Skeletal muscle tissue (tissue), 4 donors: Measurements from ENCODE around the gene FSTL4. TPM values are rescaled to one million over a fixed set of nuclear protein-coding genes. Genes with fewer than 3 reads are reported as not detected.

ENCODE experiments used
- H3K27ac ChIP-seq: one replicate; pipeline ENCODE4 v1.7.0; 2013; ENCODE audit warnings: mild to moderate bottlenecking, low read depth, low read length, inconsistent platforms
- H3K27me3 ChIP-seq, 3 donors: one replicate each; pipeline ENCODE4 v1.7.0; 2013; ENCODE audit warnings: low read length in 3 of 3; ENCODE audit not compliant: control insufficient read depth in 3 of 3, insufficient read depth in 3 of 3
- H3K36me3 ChIP-seq, 3 donors: one replicate each; pipeline ENCODE4 v1.7.0; 2013; ENCODE audit warnings: low read length in 3 of 3; ENCODE audit not compliant: control insufficient read depth in 3 of 3, insufficient read depth in 3 of 3
- H3K4me1 ChIP-seq, 3 donors: one replicate each; pipeline ENCODE4 v1.7.0; 2013; ENCODE audit warnings: low read length in 3 of 3, mild to moderate bottlenecking in 3 of 3; ENCODE audit not compliant: control insufficient read depth in 3 of 3, insufficient read depth in 3 of 3
- H3K4me3 ChIP-seq, 3 donors: one replicate each; pipeline ENCODE4 v1.7.0; 2013; ENCODE audit warnings: low read length in 3 of 3
- H3K9ac ChIP-seq, 3 donors: one replicate each; pipeline ENCODE4 v1.7.0; 2013; ENCODE audit warnings: low read length in 3 of 3, mild to moderate bottlenecking in 3 of 3, moderate library complexity in 2 of 3, low read depth in 1 of 3
- H3K9me3 ChIP-seq, 3 donors: one replicate each; pipeline ENCODE4 v1.7.0; 2013; ENCODE audit warnings: low read length in 3 of 3; ENCODE audit not compliant: control insufficient read depth in 3 of 3
- total RNA-seq: library from RNA; depleted of rRNA; stranded (reverse); fragments of >200 nt; gene quantifications from one replicate; pipeline ENCODE4 v1.2.3, GENCODE V29; 2014
- donor health status: Osteomylitis.

Gene FSTL4
- total RNA-seq, 1 donor from 2014 or later: 1.0 TPM

DNA sequence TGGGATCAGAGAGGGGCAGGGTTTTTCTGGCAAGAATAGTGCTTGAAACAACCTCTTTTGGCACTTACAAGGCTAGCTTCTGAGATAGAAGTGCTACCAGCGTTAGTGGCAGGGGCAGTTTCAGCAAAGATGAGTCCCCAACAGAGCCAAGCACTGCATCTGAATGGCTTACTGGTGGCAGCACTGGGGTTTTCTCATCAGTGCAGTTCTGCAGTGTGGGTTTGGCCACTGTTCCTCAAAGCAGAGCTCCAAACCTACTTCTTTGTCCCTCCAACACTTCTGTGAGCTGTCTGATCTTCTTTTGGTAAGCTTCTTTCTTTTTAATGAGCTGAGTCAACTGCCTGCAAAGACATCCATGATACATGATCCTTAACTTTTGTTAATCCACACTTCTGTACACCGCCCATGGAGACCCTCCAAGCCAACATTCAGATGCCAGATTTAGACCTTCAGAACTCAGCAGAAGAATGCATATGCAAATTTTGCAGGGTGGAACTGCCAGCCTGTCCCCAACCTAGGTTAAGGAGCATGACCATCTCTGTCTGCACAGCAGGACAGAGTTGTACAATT, 29.9 kb upstream of the FSTL4 start:
- Histone ChIP-seq H3K27ac (no peak overlapping the region), H3K27me3 (peaks cover 4 to 7% (median 7%) of the 10 kb centered on the region in 3 donors), H3K4me3 (no peak overlapping the region), H3K4me1 (no peaks in the 10 kb centered on the region), H3K9ac (no peak overlapping the region), H3K36me3 (no peaks in the 10 kb centered on the region), H3K9me3 (no peaks in the 10 kb centered on the region)

DNA sequence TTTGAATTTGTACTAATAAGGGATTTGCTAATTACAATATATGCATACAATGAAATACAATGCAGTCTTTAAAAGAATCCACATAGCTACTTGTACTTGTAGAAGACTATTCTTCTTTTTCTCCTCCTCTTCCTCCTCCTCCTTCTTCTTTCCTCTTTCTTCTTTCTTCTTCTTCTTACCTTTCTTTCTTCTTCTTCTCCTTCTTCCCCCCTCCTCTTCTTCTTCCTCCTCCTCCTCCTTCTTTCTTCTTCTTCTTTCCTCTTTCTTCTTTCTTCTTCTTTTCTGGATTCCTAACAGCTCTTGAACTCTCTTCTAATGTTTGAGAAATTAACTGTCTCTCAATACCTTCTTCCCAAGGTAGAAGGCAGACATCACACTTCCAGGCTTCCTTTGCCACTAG, 29.3 kb upstream of the FSTL4 start:
- Histone ChIP-seq H3K9ac (no peak overlapping the region), H3K4me3 (no peak overlapping the region), H3K4me1 (no peaks in the 10 kb centered on the region), H3K36me3 (no peaks in the 10 kb centered on the region), H3K27me3 (peaks cover 4 to 7% (median 6%) of the 10 kb centered on the region in 3 donors), H3K9me3 (no peaks in the 10 kb centered on the region), H3K27ac (no peak overlapping the region)

DNA sequence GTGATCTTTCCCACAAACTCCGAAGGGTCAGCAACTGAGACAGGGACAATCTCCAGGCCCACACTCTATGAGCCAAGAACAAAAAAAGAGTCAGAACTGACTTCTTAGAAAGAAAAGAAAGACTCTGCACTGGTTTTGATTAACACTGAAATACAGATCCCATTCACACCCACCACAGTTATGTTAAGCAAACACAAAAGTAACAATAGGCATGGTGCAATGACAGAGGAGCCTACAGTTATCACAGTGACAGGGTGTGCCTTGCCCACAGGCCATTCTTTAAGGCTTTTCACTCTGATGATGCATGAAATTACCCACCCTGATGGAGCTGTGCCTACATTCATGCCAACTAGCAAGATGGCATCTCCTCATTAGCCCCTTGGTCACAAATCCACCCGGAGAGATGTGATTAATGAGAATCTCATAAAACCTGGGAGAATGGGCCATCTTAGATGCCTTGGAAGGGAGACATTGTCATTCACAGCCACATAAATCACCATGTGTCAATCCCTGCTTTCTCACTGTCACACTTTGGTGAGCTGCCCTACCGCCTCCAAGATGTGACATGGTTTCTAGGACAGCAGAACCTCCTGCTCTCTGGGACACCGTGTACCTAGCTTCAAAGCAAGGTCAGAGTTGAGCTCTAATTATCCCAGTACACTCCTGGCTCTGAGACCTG, 27.6 kb upstream of the FSTL4 start:
- no peak overlapping the region for H3K4me3 ChIP-seq
- H3K9me3 ChIP-seq: no peaks in the 10 kb centered on the region
- H3K4me1 ChIP-seq: no peaks in the 10 kb centered on the region
- H3K9ac ChIP-seq: no peak overlapping the region
- H3K27me3 ChIP-seq: peaks cover 4 to 7% (median 6%) of the 10 kb centered on the region in 3 donors
- H3K36me3 ChIP-seq: no peaks in the 10 kb centered on the region
- H3K27ac ChIP-seq: no peak overlapping the region

DNA sequence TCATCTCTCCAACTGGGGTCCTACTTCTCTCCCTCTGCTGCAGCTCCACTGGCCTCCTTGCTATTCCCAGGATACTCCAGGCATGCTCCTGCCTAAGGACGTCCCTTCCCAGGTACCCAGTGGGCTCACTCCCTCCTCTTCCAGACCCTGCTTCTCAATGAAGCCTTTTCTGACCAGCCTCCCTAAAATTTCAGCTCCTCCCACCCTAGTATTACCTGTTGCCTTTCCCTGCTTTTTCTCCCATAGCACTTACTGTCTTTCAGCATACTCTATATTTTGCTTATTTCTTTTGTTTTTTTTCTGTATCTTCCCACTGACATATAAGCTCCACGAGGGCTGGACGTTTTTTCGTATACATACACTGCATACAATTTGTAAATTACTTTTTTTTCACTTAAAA, 26.1 kb upstream of the FSTL4 start:
- H3K4me1 ChIP-seq: no peaks in the 10 kb centered on the region
- H3K4me3 ChIP-seq: no peak overlapping the region
- peaks cover 4 to 7% (median 6%) of the 10 kb centered on the region in 3 donors for H3K27me3 ChIP-seq
- no peak overlapping the region for H3K27ac ChIP-seq
- no peaks in the 10 kb centered on the region for H3K9me3 ChIP-seq
- no peaks in the 10 kb centered on the region for H3K36me3 ChIP-seq
- H3K9ac ChIP-seq: no peak overlapping the region

DNA sequence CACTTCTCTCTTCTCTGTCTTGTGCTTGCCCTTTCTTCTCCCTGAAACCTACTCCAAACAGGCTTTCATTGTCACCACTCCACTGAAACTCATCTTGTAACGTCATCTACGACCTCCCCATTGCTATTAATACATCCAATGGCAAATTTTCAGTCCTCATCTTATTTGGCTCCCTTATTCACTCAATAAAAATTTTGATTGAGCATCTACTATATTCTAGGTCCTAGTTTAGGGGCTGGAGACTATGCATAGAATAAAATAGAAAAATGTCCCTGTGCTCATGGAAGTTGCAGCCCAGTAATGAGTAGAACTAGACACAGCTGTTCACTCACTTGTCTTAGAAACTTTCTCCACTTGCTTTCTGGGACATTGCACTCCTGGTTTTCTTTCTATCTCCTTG, 24.9 kb upstream of the FSTL4 start:
- no peaks in the 10 kb centered on the region for H3K36me3 ChIP-seq
- no peak overlapping the region for H3K27ac ChIP-seq
- no peaks in the 10 kb centered on the region for H3K9me3 ChIP-seq
- H3K27me3 ChIP-seq: peaks cover 4 to 7% (median 6%) of the 10 kb centered on the region in 3 donors
- no peak overlapping the region for H3K4me3 ChIP-seq
- no peak overlapping the region for H3K9ac ChIP-seq
- no peaks in the 10 kb centered on the region for H3K4me1 ChIP-seq

DNA sequence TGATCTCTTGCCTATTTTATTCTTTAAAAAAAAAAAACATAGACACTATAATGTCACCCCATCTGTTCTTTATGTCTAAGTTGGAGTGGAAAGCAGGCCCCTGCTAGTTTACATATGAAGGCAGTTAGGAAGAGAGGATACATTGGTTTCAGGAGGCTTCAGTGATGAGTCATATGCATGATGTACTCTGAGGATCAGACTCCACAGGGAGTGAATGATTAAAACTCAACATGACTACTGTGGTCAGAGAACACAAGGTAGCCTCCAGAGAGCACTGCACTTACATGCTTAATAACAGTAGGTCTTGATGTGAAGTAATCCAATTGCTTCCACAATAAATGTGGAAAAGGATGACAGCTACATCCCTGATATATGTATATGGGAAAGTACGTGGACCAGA, 22.7 kb upstream of the FSTL4 start:
- Histone ChIP-seq H3K27me3 (peaks cover under 1 to 7% (median 6%) of the 10 kb centered on the region in 3 donors), H3K4me1 (no peaks in the 10 kb centered on the region), H3K36me3 (no peaks in the 10 kb centered on the region), H3K9me3 (no peaks in the 10 kb centered on the region), H3K4me3 (no peak overlapping the region), H3K9ac (no peak overlapping the region), H3K27ac (no peak overlapping the region)

DNA sequence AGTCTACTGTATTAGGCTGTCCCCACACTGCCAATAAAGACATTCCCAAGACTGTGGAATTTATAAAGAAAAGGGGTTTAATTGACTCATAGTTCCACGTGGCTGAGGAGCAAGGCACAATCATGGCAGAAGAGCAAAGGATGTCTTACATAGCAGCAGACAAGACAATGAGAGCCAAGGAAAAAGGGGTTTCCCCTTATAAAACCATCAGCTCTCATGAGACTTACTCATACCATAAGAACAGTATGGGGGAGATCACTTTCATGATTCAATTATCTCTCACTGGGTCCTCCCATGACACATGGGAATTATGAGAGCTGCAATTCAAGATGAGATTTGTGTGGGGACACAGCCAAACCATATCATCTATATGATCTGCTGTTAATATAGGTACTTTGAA, 14.8 kb upstream of the FSTL4 start:
- H3K27ac ChIP-seq: no peak overlapping the region
- no peaks in the 10 kb centered on the region for H3K4me1 ChIP-seq
- no peak overlapping the region for H3K9ac ChIP-seq
- no peaks in the 10 kb centered on the region for H3K36me3 ChIP-seq
- no peaks in the 10 kb centered on the region for H3K27me3 ChIP-seq
- H3K4me3 ChIP-seq: no peak overlapping the region
- H3K9me3 ChIP-seq: no peaks in the 10 kb centered on the region

DNA sequence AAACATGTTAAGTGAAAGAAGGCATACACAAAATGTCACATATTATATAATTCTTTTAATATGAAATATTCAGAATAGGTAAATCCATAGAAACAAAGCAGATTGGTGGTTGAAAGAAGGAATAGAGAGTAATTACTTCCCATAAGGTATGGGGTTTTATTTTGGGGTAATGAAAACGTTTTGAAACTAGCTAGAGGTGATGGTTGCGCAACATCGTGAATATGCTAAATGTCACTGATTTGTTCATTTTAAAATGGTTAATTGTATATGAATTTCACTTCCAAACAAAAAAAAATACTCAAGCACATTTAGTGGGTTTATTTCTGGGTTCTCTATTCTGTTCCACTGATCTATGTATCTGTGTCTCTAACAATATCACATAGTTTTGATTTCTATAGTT, 12.0 kb upstream of the FSTL4 start:
- H3K9ac ChIP-seq: no peak overlapping the region
- no peaks in the 10 kb centered on the region for H3K36me3 ChIP-seq
- H3K9me3 ChIP-seq: no peaks in the 10 kb centered on the region
- H3K4me1 ChIP-seq: no peaks in the 10 kb centered on the region
- no peak overlapping the region for H3K27ac ChIP-seq
- H3K27me3 ChIP-seq: peaks cover 0 to 4% (median 0%) of the 10 kb centered on the region in 3 donors
- H3K4me3 ChIP-seq: no peak overlapping the region

DNA sequence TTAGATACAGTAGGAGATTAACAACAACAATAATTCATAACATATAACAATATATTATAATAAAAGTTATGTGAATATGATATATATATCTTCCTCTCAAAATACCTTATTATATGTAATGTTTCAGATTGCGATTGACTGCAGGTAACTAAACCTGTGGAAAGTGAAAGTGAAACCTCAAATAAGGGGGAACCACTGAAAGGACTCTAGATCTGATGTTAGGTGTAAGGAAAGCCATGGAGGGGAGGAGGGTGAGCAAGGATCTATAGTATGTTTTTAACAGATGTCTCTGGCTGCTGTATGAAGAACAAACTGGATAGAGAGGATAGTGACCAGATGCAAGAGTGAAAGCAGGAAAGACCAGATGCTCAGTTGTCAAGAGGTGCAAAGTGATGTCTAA, 5.8 kb upstream of the FSTL4 start:
- Histone ChIP-seq H3K27ac (no peak overlapping the region), H3K9ac (no peak overlapping the region), H3K4me1 (no peaks in the 10 kb centered on the region), H3K36me3 (no peaks in the 10 kb centered on the region), H3K27me3 (peaks cover 9 to 18% (median 15%) of the 10 kb centered on the region in 3 donors), H3K4me3 (no peak overlapping the region), H3K9me3 (no peaks in the 10 kb centered on the region)

DNA sequence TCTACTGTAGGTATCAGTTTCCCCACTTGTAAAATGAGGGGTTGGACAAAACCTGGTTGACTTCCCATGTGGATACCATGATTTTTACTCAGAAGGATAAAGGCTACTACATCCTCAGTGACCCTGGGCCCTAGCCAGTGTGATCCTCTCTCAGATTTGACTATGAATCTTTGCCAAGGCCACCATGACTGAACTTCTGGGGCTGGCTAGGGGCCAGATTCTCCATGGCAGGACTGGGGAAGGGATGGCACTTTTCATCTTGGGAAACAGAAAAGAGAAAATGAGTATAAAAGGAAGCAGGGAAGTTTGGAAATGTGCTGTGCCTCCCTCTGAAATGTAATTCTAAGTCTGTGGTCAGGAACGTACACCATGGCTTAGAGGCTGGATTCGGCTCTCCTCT, 1.4 kb upstream of the FSTL4 start:
- peaks cover 37 to 48% (median 42%) of the 10 kb centered on the region in 3 donors for H3K27me3 ChIP-seq
- no peak overlapping the region for H3K27ac ChIP-seq
- H3K9ac ChIP-seq: no peak overlapping the region
- no peaks in the 10 kb centered on the region for H3K36me3 ChIP-seq
- H3K9me3 ChIP-seq: no peaks in the 10 kb centered on the region
- H3K4me3 ChIP-seq: no peak overlapping the region
- peaks cover 7 to 19% (median 10%) of the 10 kb centered on the region in 3 donors for H3K4me1 ChIP-seq
